K562 (cell line): Measurements from ENCODE around the gene RNF224. TPM values are rescaled to one million over a fixed set of nuclear protein-coding genes. Genes with fewer than 3 reads are reported as not detected.
A peak's percentile ranks its signal among the peaks of the same experiment; 100 is the strongest.

Experiments
- CREB3L1 ChIP-seq: fragments of 450-650 bp; IDR thresholded peaks from 2 replicates; pipeline ENCODE4 v1.6.1; 2014; ENCODE audit warnings: low read depth, mild to moderate bottlenecking, moderate library complexity, borderline replicate concordance
- DIDO1 ChIP-seq: fragments of 450-650 bp; IDR thresholded peaks from 2 replicates; pipeline ENCODE4 v1.6.1; 2016; ENCODE audit warnings: low read depth, missing biosample characterization, missing genetic modification characterization
- ERF ChIP-seq: fragments of 450-650 bp; formaldehyde crosslinking; IDR thresholded peaks from 2 replicates; pipeline ENCODE4 v1.4.0; 2020; ENCODE audit warnings: mild to moderate bottlenecking, mixed read lengths
- GTF2A2 ChIP-seq: IDR thresholded peaks from 2 replicates; pipeline ENCODE4 v1.6.1; 2016; ENCODE audit warnings: mild to moderate bottlenecking, missing genetic modification characterization, missing compliant biosample characterization
- NCOA4 ChIP-seq: fragments of 450-650 bp; IDR thresholded peaks from 2 replicates; pipeline ENCODE4 v1.6.1; 2018; ENCODE audit warnings: mild to moderate bottlenecking; ENCODE audit not compliant: partially characterized antibody
- PBX2 ChIP-seq, 2 experiments: IDR thresholded peaks in 1 of 2; conservative IDR thresholded peaks in 1 of 2; 2 replicates each; pipeline ENCODE4 v1.6.1; 2016; ENCODE audit warnings: low read depth in 2 of 2, mild to moderate bottlenecking in 1 of 2, missing compliant biosample characterization in 1 of 2, missing genetic modification characterization in 1 of 2, moderate library complexity in 1 of 2
- PML ChIP-seq: IDR thresholded peaks from 2 replicates; pipeline ENCODE4 v1.6.1; 2012; ENCODE audit warnings: low read length, inconsistent platforms
- POU5F1 ChIP-seq: fragments of 150-350 bp; IDR thresholded peaks from 2 replicates; pipeline ENCODE4 v1.6.1; 2014; ENCODE audit warnings: borderline replicate concordance, low read length, low read depth, mild to moderate bottlenecking; ENCODE audit not compliant: partially characterized antibody
- RCOR1 ChIP-seq, 2 experiments: IDR thresholded peaks; 2 replicates each; pipeline ENCODE4 v1.6.1; 2012; ENCODE audit warnings: low read depth in 2 of 2, low read length in 2 of 2, borderline replicate concordance in 1 of 2, improper control_type of control experiment in 1 of 2
- SMC3 ChIP-seq: conservative IDR thresholded peaks from 2 replicates; pipeline ENCODE4 v1.6.1; 2011; ENCODE audit warnings: low read depth, low read length, improper control_type of control experiment; ENCODE audit not compliant: insufficient read depth
- TRIM24 ChIP-seq, 2 experiments: fragments of 450-650 bp; IDR thresholded peaks; 2 replicates each; pipeline ENCODE4 v1.6.1; 2016
- ZNF780A ChIP-seq: fragments of 250-450 bp; sonication (Bioruptor Pico); IDR thresholded peaks from 2 replicates; pipeline ENCODE4 v1.5.0; 2021; ENCODE audit warnings: mild to moderate bottlenecking
- polyA plus RNA-seq, 8 experiments: library from polyadenylated mRNA; depleted of rRNA in 4 of 8; stranded (reverse) in 5 of 8; unstranded in 3 of 8; fragments of >200 nt; fragmentation: Nextera tagmentation in 2 of 8; fragmentation: Illumina TruSeq in 1 of 8; extraction: Ambion mirVana in 2 of 8; extraction: Trizol in 1 of 8; gene quantifications; 2 replicates each; pipeline versions ENCODE4 v1.2.1 to v1.2.3, GENCODE V29; 2011 to 2014; ENCODE audit warnings: inconsistent platforms in 1 of 8, missing spikeins in 1 of 8
- total RNA-seq, 7 experiments: library from RNA; depleted of rRNA in 6 of 7; stranded (reverse); fragments of >200 nt in 6 of 7; fragmentation: Illumina TruSeq in 2 of 7; extraction: Trizol in 2 of 7; gene quantifications; 2 replicates each; pipeline versions ENCODE4 v1.2.1 to v1.2.3, GENCODE V29; 2011 to 2021; ENCODE audit warnings: low replicate concordance in 1 of 7
- TF ChIP-seq, protein P1 (sequence below): fragments of 450-650 bp; conservative IDR thresholded peaks from 2 replicates; pipeline ENCODE4 v1.6.1; 2016; ENCODE audit warnings: missing genetic modification characterization, low read depth, mild to moderate bottlenecking, missing compliant biosample characterization, moderate library complexity

The RNF224 gene
- total and polyA plus RNA-seq, 9 of the 15 experiments (the other 6 are each of a cell fraction or from before 2014, with no cell fraction given), result not detected

- TF ChIP-seq PBX2 (CRISPR knock-in tag; IDR thresholded peaks at IDR 0.05; ENCODE audit: low read depth) (no peak), PBX2 (tag; conservative IDR thresholded peaks at IDR 0.05; ENCODE audit: low read depth) (peak; percentile 74), ZNF780A (CRISPR knock-in tag) (0 out of 2 replicates have a peak, but pooled peaks have one; percentile 20), POU5F1 (no peak), CREB3L1 (peak; percentile 49; the same call in 1 of the 2 replicates), NCOA4 (no peak), GTF2A2 (no peak), DIDO1 (tag) (peak; percentile 15; the same call in 1 of the 2 replicates), RCOR1 (IDR thresholded peaks at IDR 0.05; ENCODE audit: borderline replicate concordance in 1 of 2, low read depth in 2 of 2, low read length in 2 of 2) (peak in 1 of 2 experiments; percentile 3; a peak in 1 of 4 replicates), ERF (CRISPR knock-in tag) (0 out of 2 replicates have a peak, but pooled peaks have one; percentile 65), TRIM24 (IDR thresholded peaks at IDR 0.05) (peak in 1 of 2 experiments; percentile 81; a peak in 2 of 4 replicates), SMC3 (no peak), PML (peak; percentile 51; the same call in 1 of the 2 replicates)
- TF ChIP-seq, protein P1, sequence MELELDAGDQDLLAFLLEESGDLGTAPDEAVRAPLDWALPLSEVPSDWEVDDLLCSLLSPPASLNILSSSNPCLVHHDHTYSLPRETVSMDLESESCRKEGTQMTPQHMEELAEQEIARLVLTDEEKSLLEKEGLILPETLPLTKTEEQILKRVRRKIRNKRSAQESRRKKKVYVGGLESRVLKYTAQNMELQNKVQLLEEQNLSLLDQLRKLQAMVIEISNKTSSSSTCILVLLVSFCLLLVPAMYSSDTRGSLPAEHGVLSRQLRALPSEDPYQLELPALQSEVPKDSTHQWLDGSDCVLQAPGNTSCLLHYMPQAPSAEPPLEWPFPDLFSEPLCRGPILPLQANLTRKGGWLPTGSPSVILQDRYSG (tag), result no peak
These were observed 4.0 kb upstream of the RNF224 start (continued) for GRCh38 chr9:137223078-137223970.
